ENCODE measurements around the gene NNMT. TPM values are rescaled to one million over a fixed set of nuclear protein-coding genes. Genes with fewer than 3 reads are reported as not detected.

NNMT gene
- total and polyA plus RNA-seq, 9 of the 15 experiments (the other 6 are each of a cell fraction or from before 2014, with no cell fraction given): 6.1 to 15.0 (median 11.2) TPM

- no peak for TF ChIP-seq ZNF263 (CRISPR knock-in tag; IDR thresholded peaks at IDR 0.05; ENCODE audit: borderline replicate concordance)
- TF ChIP-seq FOSL1 (tag; conservative IDR thresholded peaks at IDR 0.05): no peak
- TF ChIP-seq SMC3 (conservative IDR thresholded peaks at IDR 0.05; ENCODE audit: insufficient read depth, low read depth, low read length): peak; percentile 60
- TF ChIP-seq HCFC1 (IDR thresholded peaks at IDR 0.05; ENCODE audit: low read depth, low read length): no peak
These were observed 21.6 kb downstream of the NNMT start (continued) for GRCh38 chr11:114317787-114318137.

GRCh38 chr11:114318361-114318760 is 22.2 kb downstream of the NNMT start:
- intact Hi-C loops (cut with micrococcal nuclease): no loop called here
- FAIRE-seq: no peak

More at GRCh38 chr11:114318361-114318760, 22.2 kb downstream of the NNMT start:
- ATAC-seq (no peak), DNase-seq (ENCODE audit: extremely low read depth in 1 of 4, low spot score in 3 of 4) (no peak)
- Histone ChIP-seq H3K27ac (ENCODE audit: extremely low read depth, low read depth, low read length) (no peak overlapping the region), H3K9me1 (ENCODE audit: control insufficient read depth, insufficient read depth, low read length) (no peaks in the 10 kb centered on the region), H3K4me2 (ENCODE audit: insufficient read depth, low read length) (no peak overlapping the region), H3K4me3 (no peak overlapping the region), H2AFZ (ENCODE audit: low read depth, low read length) (peak overlapping the region; percentile 20; the same call in 1 of the 2 replicates), H3K9ac (ENCODE audit: insufficient read depth in 1 of 2, low read depth in 2 of 2, low read length in 2 of 2) (no peak overlapping the region), H4K20me1 (replicated peaks; ENCODE audit: control insufficient read depth, insufficient read depth, low read length) (no peaks in the 10 kb centered on the region), H3K36me3 (ENCODE audit: control insufficient read depth, insufficient read depth, low read length) (no peaks in the 10 kb centered on the region), H3K4me1 (replicated peaks in 1 of 2; ENCODE audit: control insufficient read depth in 2 of 2, insufficient read depth in 2 of 2, low read length in 2 of 2) (peaks cover 0 to 14% of the 10 kb centered on the region in 2 experiments; a peak in 3 of 5 replicates), H3K27me3 (ENCODE audit: control insufficient read depth in 2 of 2, insufficient read depth in 2 of 2, low read length in 2 of 2) (no peaks in the 10 kb centered on the region), H3K79me2 (ENCODE audit: control insufficient read depth, insufficient read depth, low read length) (no peaks in the 10 kb centered on the region), H3K9me3 (replicated peaks; ENCODE audit: control insufficient read depth, insufficient read depth, low read depth, low read length) (no peaks in the 10 kb centered on the region)
- WGBS (ENCODE audit: insufficient coverage, low coverage, missing lambda C conversion rate): 33% methylated on average over 4 of the region's 4 CpGs
- ChIA-PET POLR2A (no interaction called here), CTCF (ENCODE audit: low intra/inter-chr PET ratio) (interaction anchor here (0.6 kb wide), 1 partner anchor 444 kb away, joined by 3 read pairs; no protein-coding TSS in a partner anchor)
- TF ChIP-seq PKNOX1 (IDR thresholded peaks at IDR 0.05) (no peak), NR2C2 (CRISPR knock-in tag; IDR thresholded peaks at IDR 0.05) (no peak), NR2C2 (tag; IDR thresholded peaks at IDR 0.05) (no peak), TFAP4 (CRISPR knock-in tag; IDR thresholded peaks at IDR 0.05; ENCODE audit: borderline replicate concordance) (no peak), TFAM (CRISPR knock-in tag; conservative IDR thresholded peaks at IDR 0.05) (no peak), MEIS2 (IDR thresholded peaks at IDR 0.05; ENCODE audit: partially characterized antibody) (no peak), SMAD3 (CRISPR knock-in tag; conservative IDR thresholded peaks at IDR 0.05) (no peak), USF1 (CRISPR knock-in tag; IDR thresholded peaks at IDR 0.05) (no peak), ERF (CRISPR knock-in tag; IDR thresholded peaks at IDR 0.05) (no peak), NFXL1 (CRISPR knock-in tag; IDR thresholded peaks at IDR 0.05) (no peak), SMAD2 (IDR thresholded peaks at IDR 0.05; ENCODE audit: low read depth, low read length) (no peak), HNRNPLL (IDR thresholded peaks at IDR 0.05; ENCODE audit: low read depth, low read length, poor library complexity, severe bottlenecking) (no peak)
- in situ Hi-C loops (cut with MboI): no loop called here
- BruUV-seq (replicated peaks): no TSS peak

Data from K562 (cell line).